HepG2 (cell line): Measurements from ENCODE around the gene IER2. TPM values are rescaled to one million over a fixed set of nuclear protein-coding genes. Genes with fewer than 3 reads are reported as not detected.

Source experiments
- ADNP ChIP-seq: sonication (generic); formaldehyde crosslinking; IDR thresholded peaks from 2 replicates; pipeline ENCODE4 v1.4.0; 2020; ENCODE audit warnings: missing genetic modification reagents
- CCDC6 ChIP-seq: sonication (generic); formaldehyde crosslinking; IDR thresholded peaks from 2 replicates; pipeline ENCODE4 v1.8.1; 2022; ENCODE audit warnings: mild to moderate bottlenecking, missing genetic modification reagents, moderate library complexity
- CHCHD3 ChIP-seq: sonication (generic); formaldehyde crosslinking; IDR thresholded peaks from 2 replicates; pipeline ENCODE4 v1.8.0; 2022; ENCODE audit warnings: mild to moderate bottlenecking, missing genetic modification reagents, moderate library complexity
- FIP1L1 ChIP-seq: fragments of 200-400 bp; formaldehyde crosslinking; IDR thresholded peaks from 2 replicates; pipeline ENCODE4 v1.6.1; 2018; ENCODE audit warnings: low read depth, mild to moderate bottlenecking, low read length, moderate library complexity, borderline replicate concordance; ENCODE audit not compliant: insufficient read depth
- GPN1 ChIP-seq: sonication (generic); formaldehyde crosslinking; IDR thresholded peaks from 2 replicates; pipeline ENCODE4 v1.5.1; 2020; ENCODE audit warnings: missing genetic modification reagents, borderline replicate concordance
- SP2 ChIP-seq: sonication (generic); formaldehyde crosslinking; IDR thresholded peaks from 2 replicates; pipeline ENCODE4 v1.5.1; 2020; ENCODE audit warnings: mild to moderate bottlenecking, missing genetic modification reagents
- ZNF17 ChIP-seq: sonication (generic); formaldehyde crosslinking; IDR thresholded peaks from 2 replicates; pipeline ENCODE4 v1.5.0; 2020; ENCODE audit warnings: mild to moderate bottlenecking, missing genetic modification reagents
- ZNF230 ChIP-seq: sonication (generic); formaldehyde crosslinking; IDR thresholded peaks from 2 replicates; pipeline ENCODE4 v1.4.0; 2020; ENCODE audit warnings: mild to moderate bottlenecking, missing genetic modification reagents
- ZNF7 ChIP-seq: IDR thresholded peaks from 2 replicates; pipeline ENCODE4 v1.6.1; 2016; ENCODE audit warnings: missing biosample characterization, missing genetic modification reagents
- polyA plus RNA-seq, 8 experiments: library from polyadenylated mRNA; depleted of rRNA in 3 of 8; stranded (reverse) in 7 of 8; unstranded in 1 of 8; fragments of >200 nt; fragmentation: Illumina TruSeq in 4 of 8; extraction: Trizol in 4 of 8; gene quantifications; 2 replicates each; pipeline versions ENCODE4 v1.2.1 to v1.2.3, GENCODE V29; 2011 to 2016; ENCODE audit warnings: low read depth in 4 of 8, missing spikeins in 1 of 8, mixed read lengths in 1 of 8; ENCODE audit not compliant: insufficient read depth in 1 of 8
- total RNA-seq, 5 experiments: library from RNA; depleted of rRNA; stranded (reverse); fragments of >200 nt; fragmentation: Illumina TruSeq; extraction: Trizol; gene quantifications; 2 replicates each; pipeline ENCODE4 v1.2.3, GENCODE V29; 2016; ENCODE audit warnings: low read depth in 1 of 5
- TF ChIP-seq, protein P1 (sequence below): sonication (generic); formaldehyde crosslinking; conservative IDR thresholded peaks from 2 replicates; pipeline ENCODE4 v1.4.0; 2020; ENCODE audit warnings: missing genetic modification reagents
- TF ChIP-seq, protein P2 (sequence below): sonication (generic); formaldehyde crosslinking; IDR thresholded peaks from 2 replicates; pipeline ENCODE4 v1.8.0; 2022; ENCODE audit warnings: missing genetic modification reagents, mild to moderate bottlenecking, moderate library complexity, borderline replicate concordance
- TF ChIP-seq, protein P3 (sequence below): sonication (generic); formaldehyde crosslinking; conservative IDR thresholded peaks from 2 replicates; pipeline ENCODE4 v1.8.0; 2022; ENCODE audit warnings: missing genetic modification reagents
- TF ChIP-seq, protein P4 (sequence below): sonication (generic); formaldehyde crosslinking; IDR thresholded peaks from 2 replicates; pipeline ENCODE4 v1.5.0; 2020; ENCODE audit warnings: mild to moderate bottlenecking, missing genetic modification reagents
- TF ChIP-seq, protein P5 (sequence below): sonication (generic); formaldehyde crosslinking; IDR thresholded peaks from 2 replicates; pipeline ENCODE4 v1.9.0; 2021; ENCODE audit warnings: missing genetic modification reagents, borderline replicate concordance
- TF ChIP-seq, protein P6 (sequence below): sonication (generic); formaldehyde crosslinking; IDR thresholded peaks from 2 replicates; pipeline ENCODE4 v1.4.0; 2020; ENCODE audit warnings: missing genetic modification reagents

Gene IER2
- total and polyA plus RNA-seq, 2 of the 13 experiments (the other 11 are each of a cell fraction or from before 2014, with no cell fraction given): 10.1 to 14.3 TPM

DNA sequence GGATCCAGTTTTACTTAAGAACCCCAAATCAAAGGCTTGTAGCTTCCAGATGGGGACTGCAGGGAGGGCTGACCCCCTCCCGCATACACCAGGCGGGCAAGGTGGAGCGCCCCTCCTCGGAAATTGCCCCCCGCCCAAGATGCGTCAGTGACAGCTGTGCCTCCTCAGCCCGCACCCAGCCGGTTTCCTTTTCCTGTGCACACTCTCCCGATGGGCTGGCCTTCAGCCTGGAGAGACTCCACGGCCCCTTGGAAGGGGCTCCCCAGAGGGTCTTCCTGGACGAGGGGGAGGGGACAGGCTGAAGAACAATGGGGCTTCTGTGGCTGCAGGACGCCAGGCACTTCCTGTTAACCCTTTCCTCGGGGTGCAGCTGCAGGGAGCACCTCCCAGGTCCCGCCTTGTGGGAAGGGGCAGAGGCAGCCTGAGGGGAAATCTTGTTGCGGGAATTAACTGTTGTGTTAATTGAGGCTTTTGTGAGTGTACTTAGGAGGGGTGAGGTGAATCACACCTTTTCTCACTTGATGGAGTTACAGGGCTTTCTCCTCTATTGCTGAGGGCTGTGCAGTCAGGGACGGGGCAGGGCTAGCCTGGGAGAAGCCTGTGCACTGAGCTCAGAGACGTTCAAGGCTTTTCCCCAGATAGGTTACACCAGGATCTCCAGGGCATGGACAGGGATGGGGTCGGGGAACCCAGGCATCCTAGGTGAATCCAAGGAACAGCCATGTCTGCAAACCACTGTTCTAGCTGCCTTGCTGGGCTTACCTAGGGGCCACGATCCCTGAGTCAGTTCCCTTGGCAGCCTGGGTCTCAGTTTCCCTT lies 14.3 kb downstream of the IER2 start (continued):
- TF ChIP-seq, protein P1, sequence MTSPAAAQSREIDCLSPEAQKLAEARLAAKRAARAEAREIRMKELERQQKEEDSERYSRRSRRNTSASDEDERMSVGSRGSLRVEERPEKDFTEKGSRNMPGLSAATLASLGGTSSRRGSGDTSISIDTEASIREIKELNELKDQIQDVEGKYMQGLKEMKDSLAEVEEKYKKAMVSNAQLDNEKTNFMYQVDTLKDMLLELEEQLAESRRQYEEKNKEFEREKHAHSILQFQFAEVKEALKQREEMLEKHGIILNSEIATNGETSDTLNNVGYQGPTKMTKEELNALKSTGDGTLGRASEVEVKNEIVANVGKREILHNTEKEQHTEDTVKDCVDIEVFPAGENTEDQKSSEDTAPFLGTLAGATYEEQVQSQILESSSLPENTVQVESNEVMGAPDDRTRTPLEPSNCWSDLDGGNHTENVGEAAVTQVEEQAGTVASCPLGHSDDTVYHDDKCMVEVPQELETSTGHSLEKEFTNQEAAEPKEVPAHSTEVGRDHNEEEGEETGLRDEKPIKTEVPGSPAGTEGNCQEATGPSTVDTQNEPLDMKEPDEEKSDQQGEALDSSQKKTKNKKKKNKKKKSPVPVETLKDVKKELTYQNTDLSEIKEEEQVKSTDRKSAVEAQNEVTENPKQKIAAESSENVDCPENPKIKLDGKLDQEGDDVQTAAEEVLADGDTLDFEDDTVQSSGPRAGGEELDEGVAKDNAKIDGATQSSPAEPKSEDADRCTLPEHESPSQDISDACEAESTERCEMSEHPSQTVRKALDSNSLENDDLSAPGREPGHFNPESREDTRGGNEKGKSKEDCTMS (CRISPR knock-in tag): no peak
- TF ChIP-seq CHCHD3: no peak
- TF ChIP-seq ZNF230 (CRISPR knock-in tag): no peak
- no peak for TF ChIP-seq ADNP (CRISPR knock-in tag)
- TF ChIP-seq, protein P2, sequence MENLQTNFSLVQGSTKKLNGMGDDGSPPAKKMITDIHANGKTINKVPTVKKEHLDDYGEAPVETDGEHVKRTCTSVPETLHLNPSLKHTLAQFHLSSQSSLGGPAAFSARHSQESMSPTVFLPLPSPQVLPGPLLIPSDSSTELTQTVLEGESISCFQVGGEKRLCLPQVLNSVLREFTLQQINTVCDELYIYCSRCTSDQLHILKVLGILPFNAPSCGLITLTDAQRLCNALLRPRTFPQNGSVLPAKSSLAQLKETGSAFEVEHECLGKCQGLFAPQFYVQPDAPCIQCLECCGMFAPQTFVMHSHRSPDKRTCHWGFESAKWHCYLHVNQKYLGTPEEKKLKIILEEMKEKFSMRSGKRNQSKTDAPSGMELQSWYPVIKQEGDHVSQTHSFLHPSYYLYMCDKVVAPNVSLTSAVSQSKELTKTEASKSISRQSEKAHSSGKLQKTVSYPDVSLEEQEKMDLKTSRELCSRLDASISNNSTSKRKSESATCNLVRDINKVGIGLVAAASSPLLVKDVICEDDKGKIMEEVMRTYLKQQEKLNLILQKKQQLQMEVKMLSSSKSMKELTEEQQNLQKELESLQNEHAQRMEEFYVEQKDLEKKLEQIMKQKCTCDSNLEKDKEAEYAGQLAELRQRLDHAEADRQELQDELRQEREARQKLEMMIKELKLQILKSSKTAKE (CRISPR knock-in tag): peak; percentile 77; the same call in 1 of the 2 replicates
- TF ChIP-seq GPN1 (CRISPR knock-in tag): no peak
- no peak for TF ChIP-seq ZNF17 (CRISPR knock-in tag)
- TF ChIP-seq, protein P3, sequence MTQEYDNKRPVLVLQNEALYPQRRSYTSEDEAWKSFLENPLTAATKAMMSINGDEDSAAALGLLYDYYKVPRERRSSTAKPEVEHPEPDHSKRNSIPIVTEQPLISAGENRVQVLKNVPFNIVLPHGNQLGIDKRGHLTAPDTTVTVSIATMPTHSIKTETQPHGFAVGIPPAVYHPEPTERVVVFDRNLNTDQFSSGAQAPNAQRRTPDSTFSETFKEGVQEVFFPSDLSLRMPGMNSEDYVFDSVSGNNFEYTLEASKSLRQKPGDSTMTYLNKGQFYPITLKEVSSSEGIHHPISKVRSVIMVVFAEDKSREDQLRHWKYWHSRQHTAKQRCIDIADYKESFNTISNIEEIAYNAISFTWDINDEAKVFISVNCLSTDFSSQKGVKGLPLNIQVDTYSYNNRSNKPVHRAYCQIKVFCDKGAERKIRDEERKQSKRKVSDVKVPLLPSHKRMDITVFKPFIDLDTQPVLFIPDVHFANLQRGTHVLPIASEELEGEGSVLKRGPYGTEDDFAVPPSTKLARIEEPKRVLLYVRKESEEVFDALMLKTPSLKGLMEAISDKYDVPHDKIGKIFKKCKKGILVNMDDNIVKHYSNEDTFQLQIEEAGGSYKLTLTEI: no peak
- TF ChIP-seq, protein P4, sequence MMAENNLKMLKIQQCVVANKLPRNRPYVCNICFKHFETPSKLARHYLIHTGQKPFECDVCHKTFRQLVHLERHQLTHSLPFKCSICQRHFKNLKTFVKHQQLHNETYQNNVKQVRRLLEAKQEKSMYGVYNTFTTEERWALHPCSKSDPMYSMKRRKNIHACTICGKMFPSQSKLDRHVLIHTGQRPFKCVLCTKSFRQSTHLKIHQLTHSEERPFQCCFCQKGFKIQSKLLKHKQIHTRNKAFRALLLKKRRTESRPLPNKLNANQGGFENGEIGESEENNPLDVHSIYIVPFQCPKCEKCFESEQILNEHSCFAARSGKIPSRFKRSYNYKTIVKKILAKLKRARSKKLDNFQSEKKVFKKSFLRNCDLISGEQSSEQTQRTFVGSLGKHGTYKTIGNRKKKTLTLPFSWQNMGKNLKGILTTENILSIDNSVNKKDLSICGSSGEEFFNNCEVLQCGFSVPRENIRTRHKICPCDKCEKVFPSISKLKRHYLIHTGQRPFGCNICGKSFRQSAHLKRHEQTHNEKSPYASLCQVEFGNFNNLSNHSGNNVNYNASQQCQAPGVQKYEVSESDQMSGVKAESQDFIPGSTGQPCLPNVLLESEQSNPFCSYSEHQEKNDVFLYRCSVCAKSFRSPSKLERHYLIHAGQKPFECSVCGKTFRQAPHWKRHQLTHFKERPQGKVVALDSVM: peak; percentile 74
- TF ChIP-seq, protein P5, sequence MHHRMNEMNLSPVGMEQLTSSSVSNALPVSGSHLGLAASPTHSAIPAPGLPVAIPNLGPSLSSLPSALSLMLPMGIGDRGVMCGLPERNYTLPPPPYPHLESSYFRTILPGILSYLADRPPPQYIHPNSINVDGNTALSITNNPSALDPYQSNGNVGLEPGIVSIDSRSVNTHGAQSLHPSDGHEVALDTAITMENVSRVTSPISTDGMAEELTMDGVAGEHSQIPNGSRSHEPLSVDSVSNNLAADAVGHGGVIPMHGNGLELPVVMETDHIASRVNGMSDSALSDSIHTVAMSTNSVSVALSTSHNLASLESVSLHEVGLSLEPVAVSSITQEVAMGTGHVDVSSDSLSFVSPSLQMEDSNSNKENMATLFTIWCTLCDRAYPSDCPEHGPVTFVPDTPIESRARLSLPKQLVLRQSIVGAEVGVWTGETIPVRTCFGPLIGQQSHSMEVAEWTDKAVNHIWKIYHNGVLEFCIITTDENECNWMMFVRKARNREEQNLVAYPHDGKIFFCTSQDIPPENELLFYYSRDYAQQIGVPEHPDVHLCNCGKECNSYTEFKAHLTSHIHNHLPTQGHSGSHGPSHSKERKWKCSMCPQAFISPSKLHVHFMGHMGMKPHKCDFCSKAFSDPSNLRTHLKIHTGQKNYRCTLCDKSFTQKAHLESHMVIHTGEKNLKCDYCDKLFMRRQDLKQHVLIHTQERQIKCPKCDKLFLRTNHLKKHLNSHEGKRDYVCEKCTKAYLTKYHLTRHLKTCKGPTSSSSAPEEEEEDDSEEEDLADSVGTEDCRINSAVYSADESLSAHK: no peak
- no peak for TF ChIP-seq ZNF7 (CRISPR knock-in tag)
- no peak; the same call in 1 of the 2 replicates for TF ChIP-seq SP2 (CRISPR knock-in tag)
- TF ChIP-seq, protein P6, sequence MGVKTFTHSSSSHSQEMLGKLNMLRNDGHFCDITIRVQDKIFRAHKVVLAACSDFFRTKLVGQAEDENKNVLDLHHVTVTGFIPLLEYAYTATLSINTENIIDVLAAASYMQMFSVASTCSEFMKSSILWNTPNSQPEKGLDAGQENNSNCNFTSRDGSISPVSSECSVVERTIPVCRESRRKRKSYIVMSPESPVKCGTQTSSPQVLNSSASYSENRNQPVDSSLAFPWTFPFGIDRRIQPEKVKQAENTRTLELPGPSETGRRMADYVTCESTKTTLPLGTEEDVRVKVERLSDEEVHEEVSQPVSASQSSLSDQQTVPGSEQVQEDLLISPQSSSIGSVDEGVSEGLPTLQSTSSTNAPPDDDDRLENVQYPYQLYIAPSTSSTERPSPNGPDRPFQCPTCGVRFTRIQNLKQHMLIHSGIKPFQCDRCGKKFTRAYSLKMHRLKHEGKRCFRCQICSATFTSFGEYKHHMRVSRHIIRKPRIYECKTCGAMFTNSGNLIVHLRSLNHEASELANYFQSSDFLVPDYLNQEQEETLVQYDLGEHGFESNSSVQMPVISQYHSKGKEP (CRISPR knock-in tag): no peak
- peak; percentile 75; the same call in 1 of the 2 replicates for TF ChIP-seq FIP1L1
- no peak for TF ChIP-seq CCDC6 (CRISPR knock-in tag)
